HEK293 (cell line): ENCODE data around the gene URGCP.

ENCODE experiments used
- CTCF ChIA-PET: fragments of 350-600 bp; formaldehyde crosslinking; extraction: SDS; loops from one replicate; lab custom pipeline; 2021; ENCODE audit warnings: antibody characterized with exemption; lab: Yijun Ruan, JAX
- POLR2A ChIA-PET: fragments of 300-600 bp; formaldehyde crosslinking; extraction: SDS; loops from one replicate; lab custom pipeline; 2020; ENCODE audit warnings: antibody characterized with exemption, inconsistent platforms; lab: Yijun Ruan, JAX
- H3K27ac ChIP-seq: fragments of 200-500 bp; sonication (Bioruptor generic); 2 replicates; pipeline ENCODE4 v1.5.1; 2014; ENCODE audit warnings: low read depth, low read length, control low read depth, inconsistent platforms; ENCODE audit errors: extremely low read depth
- H3K36me3 ChIP-seq, 2 experiments: fragments of 200-500 bp in 1 of 2; sonication (Bioruptor generic) in 1 of 2; 1 replicate in 1 of 2; 2 replicates in 1 of 2; pipeline ENCODE4 v1.5.1; 2014 to 2017; ENCODE audit warnings: inconsistent platforms in 2 of 2, low read length in 2 of 2; ENCODE audit not compliant: control insufficient read depth in 2 of 2, insufficient read depth in 1 of 2
- H3K4me1 ChIP-seq: fragments of 200-500 bp; sonication (Bioruptor generic); 2 replicates; pipeline ENCODE4 v1.5.1; 2014; ENCODE audit warnings: mild to moderate bottlenecking, low read length, inconsistent platforms; ENCODE audit not compliant: control insufficient read depth, insufficient read depth
- H3K4me3 ChIP-seq: 2 replicates; pipeline ENCODE4 v1.5.1; 2011; ENCODE audit warnings: low read depth, mild to moderate bottlenecking, control low read depth, low read length, moderate library complexity
- H3K9me3 ChIP-seq: fragments of 200-500 bp; sonication (Bioruptor generic); 2 replicates; pipeline ENCODE4 v1.5.1; 2014; ENCODE audit warnings: low read depth, low read length, inconsistent platforms; ENCODE audit not compliant: control insufficient read depth, insufficient read depth
- FEZF1 ChIP-seq: fragments of 450-650 bp; formaldehyde crosslinking; IDR thresholded peaks from 2 replicates; pipeline ENCODE4 v1.5.1; 2016; ENCODE audit warnings: missing biosample characterization, missing genetic modification characterization
- GLI2 ChIP-seq: fragments of 450-650 bp; formaldehyde crosslinking; IDR thresholded peaks from 2 replicates; pipeline ENCODE4; 2017; ENCODE audit warnings: missing biosample characterization, missing genetic modification characterization, low read depth, borderline replicate concordance
- IKZF3 ChIP-seq: fragments of 450-650 bp; IDR thresholded peaks from 2 replicates; pipeline ENCODE4 v1.5.0; 2018; ENCODE audit warnings: missing biosample characterization, mild to moderate bottlenecking, missing genetic modification characterization, moderate library complexity
- SETDB1 ChIP-seq: IDR thresholded peaks from one replicate; pipeline ENCODE4 v1.6.1; 2017; ENCODE audit warnings: mild to moderate bottlenecking, low read length, moderate library complexity, mixed read lengths; ENCODE audit not compliant: insufficient read length
- ZBTB21 ChIP-seq: fragments of 450-650 bp; formaldehyde crosslinking; IDR thresholded peaks from 2 replicates; pipeline ENCODE4 v1.5.1; 2017; ENCODE audit warnings: missing biosample characterization, missing genetic modification characterization
- ZNF146 ChIP-seq: fragments of 450-650 bp; formaldehyde crosslinking; IDR thresholded peaks from 2 replicates; pipeline ENCODE4 v1.5.1; 2016; ENCODE audit warnings: missing biosample characterization, missing genetic modification characterization
- ZNF211 ChIP-seq: fragments of 450-650 bp; formaldehyde crosslinking; IDR thresholded peaks from 2 replicates; pipeline ENCODE4 v1.5.1; 2016; ENCODE audit warnings: low read depth, missing biosample characterization, missing genetic modification characterization
- ZNF214 ChIP-seq: fragments of 450-650 bp; formaldehyde crosslinking; IDR thresholded peaks from 2 replicates; pipeline ENCODE4 v1.5.1; 2017; ENCODE audit warnings: missing biosample characterization, mild to moderate bottlenecking, missing genetic modification characterization, borderline replicate concordance
- ZNF23 ChIP-seq: fragments of 450-650 bp; formaldehyde crosslinking; IDR thresholded peaks from 2 replicates; pipeline ENCODE4 v1.5.1; 2016; ENCODE audit warnings: missing biosample characterization, missing genetic modification characterization, borderline replicate concordance
- ZNF266 ChIP-seq: fragments of 450-650 bp; formaldehyde crosslinking; IDR thresholded peaks from 2 replicates; pipeline ENCODE4 v1.5.1; 2016; ENCODE audit warnings: missing biosample characterization, missing genetic modification characterization, low read depth
- ZNF521 ChIP-seq: fragments of 450-650 bp; formaldehyde crosslinking; IDR thresholded peaks from 2 replicates; pipeline ENCODE4 v1.5.1; 2017; ENCODE audit warnings: missing biosample characterization, mild to moderate bottlenecking, missing genetic modification characterization
- ZNF558 ChIP-seq: fragments of 450-650 bp; formaldehyde crosslinking; IDR thresholded peaks from 2 replicates; pipeline ENCODE4 v1.5.1; 2016; ENCODE audit warnings: missing biosample characterization, missing genetic modification characterization
- ZNF585B ChIP-seq: fragments of 450-650 bp; formaldehyde crosslinking; IDR thresholded peaks from 2 replicates; pipeline ENCODE4 v1.5.1; 2016; ENCODE audit warnings: missing biosample characterization, missing genetic modification characterization
- ZNF677 ChIP-seq: fragments of 450-650 bp; IDR thresholded peaks from 2 replicates; pipeline ENCODE4 v1.5.0; 2018; ENCODE audit warnings: missing biosample characterization, mild to moderate bottlenecking, missing genetic modification characterization, moderate library complexity
- ZNF747 ChIP-seq: fragments of 450-650 bp; formaldehyde crosslinking; IDR thresholded peaks from 2 replicates; pipeline ENCODE4 v1.5.1; 2016; ENCODE audit warnings: missing biosample characterization, missing genetic modification characterization
- ZNF76 ChIP-seq: fragments of 450-650 bp; formaldehyde crosslinking; IDR thresholded peaks from 2 replicates; pipeline ENCODE4; 2016; ENCODE audit warnings: low read depth, missing biosample characterization, missing genetic modification characterization, borderline replicate concordance
- ZNF776 ChIP-seq: fragments of 450-650 bp; formaldehyde crosslinking; IDR thresholded peaks from 2 replicates; pipeline ENCODE4 v1.5.0; 2017; ENCODE audit warnings: missing biosample characterization, missing genetic modification characterization, borderline replicate concordance
- ZSCAN16 ChIP-seq: fragments of 450-650 bp; formaldehyde crosslinking; IDR thresholded peaks from 2 replicates; pipeline ENCODE4 v1.5.1; 2016; ENCODE audit warnings: missing biosample characterization, missing genetic modification characterization
- TF ChIP-seq, protein P1 (sequence below): fragments of 450-650 bp; formaldehyde crosslinking; IDR thresholded peaks from 2 replicates; pipeline ENCODE4 v1.5.1; 2016; ENCODE audit warnings: missing biosample characterization, missing genetic modification characterization
- TF ChIP-seq, protein P2 (sequence below): IDR thresholded peaks from 2 replicates; pipeline ENCODE4 v1.6.1; 2011; ENCODE audit warnings: mild to moderate bottlenecking, low read depth, low read length, borderline replicate concordance
- TF ChIP-seq, protein P3 (sequence below): fragments of 450-650 bp; formaldehyde crosslinking; IDR thresholded peaks from 2 replicates; pipeline ENCODE4 v1.5.1; 2016; ENCODE audit warnings: missing biosample characterization, missing genetic modification characterization
- TF ChIP-seq, protein P4 (sequence below): fragments of 450-650 bp; formaldehyde crosslinking; IDR thresholded peaks from 2 replicates; pipeline ENCODE4 v1.5.1; 2016; ENCODE audit warnings: missing biosample characterization, missing genetic modification characterization
- TF ChIP-seq, protein P5 (sequence below): fragments of 450-650 bp; formaldehyde crosslinking; IDR thresholded peaks from 2 replicates; pipeline ENCODE4 v1.5.1; 2016; ENCODE audit warnings: missing biosample characterization, missing genetic modification characterization, borderline replicate concordance

URGCP gene

DNA sequence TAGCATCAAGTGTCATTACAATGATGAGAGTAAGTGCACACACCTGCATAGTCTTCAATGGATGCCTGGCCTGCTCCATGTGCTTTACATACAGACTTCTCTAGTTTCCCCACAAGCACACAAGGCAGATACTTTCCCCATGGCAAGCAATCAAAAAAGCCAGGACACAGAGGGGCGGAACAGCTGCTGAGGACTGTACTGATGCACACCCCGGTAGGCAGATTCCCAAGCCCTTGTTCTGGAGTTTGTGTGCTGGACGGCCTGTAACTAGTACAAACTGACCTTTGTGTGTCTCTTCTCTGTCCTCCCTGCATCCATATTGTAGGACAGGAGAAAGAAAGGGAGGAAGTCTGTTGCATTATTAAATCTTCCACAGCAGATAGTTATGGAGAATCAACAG lies 45.6 kb upstream of the URGCP start:
- Histone ChIP-seq H3K4me1 (no peaks in the 10 kb centered on the region), H3K36me3 (peaks cover 0 to 16% of the 10 kb centered on the region in 2 experiments; a peak in 2 of 3 replicates), H3K27ac (no peak overlapping the region), H3K4me3 (no peak overlapping the region), H3K9me3 (no peaks in the 10 kb centered on the region)
- TF ChIP-seq ZNF558 (tag by site-specific recombination), result no peak
- TF ChIP-seq ZNF747 (tag by site-specific recombination), result no peak
- TF ChIP-seq ZNF211, result no peak
- TF ChIP-seq ZNF23, result no peak
- TF ChIP-seq ZNF146, result no peak
- TF ChIP-seq ZNF266 (tag by site-specific recombination), result no peak
- TF ChIP-seq ZNF585B (tag by site-specific recombination), result no peak
- TF ChIP-seq ZNF521, result no peak
- no peak for TF ChIP-seq SETDB1
- no peak for TF ChIP-seq FEZF1 (tag by site-specific recombination)
- no peak for TF ChIP-seq ZNF76 (tag by site-specific recombination)
- TF ChIP-seq, protein P1, sequence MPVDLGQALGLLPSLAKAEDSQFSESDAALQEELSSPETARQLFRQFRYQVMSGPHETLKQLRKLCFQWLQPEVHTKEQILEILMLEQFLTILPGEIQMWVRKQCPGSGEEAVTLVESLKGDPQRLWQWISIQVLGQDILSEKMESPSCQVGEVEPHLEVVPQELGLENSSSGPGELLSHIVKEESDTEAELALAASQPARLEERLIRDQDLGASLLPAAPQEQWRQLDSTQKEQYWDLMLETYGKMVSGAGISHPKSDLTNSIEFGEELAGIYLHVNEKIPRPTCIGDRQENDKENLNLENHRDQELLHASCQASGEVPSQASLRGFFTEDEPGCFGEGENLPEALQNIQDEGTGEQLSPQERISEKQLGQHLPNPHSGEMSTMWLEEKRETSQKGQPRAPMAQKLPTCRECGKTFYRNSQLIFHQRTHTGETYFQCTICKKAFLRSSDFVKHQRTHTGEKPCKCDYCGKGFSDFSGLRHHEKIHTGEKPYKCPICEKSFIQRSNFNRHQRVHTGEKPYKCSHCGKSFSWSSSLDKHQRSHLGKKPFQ, result no peak
- no peak for TF ChIP-seq ZSCAN16 (tag by site-specific recombination)
- TF ChIP-seq ZNF677 (tag by site-specific recombination), result no peak
- TF ChIP-seq, protein P2, sequence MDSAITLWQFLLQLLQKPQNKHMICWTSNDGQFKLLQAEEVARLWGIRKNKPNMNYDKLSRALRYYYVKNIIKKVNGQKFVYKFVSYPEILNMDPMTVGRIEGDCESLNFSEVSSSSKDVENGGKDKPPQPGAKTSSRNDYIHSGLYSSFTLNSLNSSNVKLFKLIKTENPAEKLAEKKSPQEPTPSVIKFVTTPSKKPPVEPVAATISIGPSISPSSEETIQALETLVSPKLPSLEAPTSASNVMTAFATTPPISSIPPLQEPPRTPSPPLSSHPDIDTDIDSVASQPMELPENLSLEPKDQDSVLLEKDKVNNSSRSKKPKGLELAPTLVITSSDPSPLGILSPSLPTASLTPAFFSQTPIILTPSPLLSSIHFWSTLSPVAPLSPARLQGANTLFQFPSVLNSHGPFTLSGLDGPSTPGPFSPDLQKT, result no peak
- TF ChIP-seq ZNF214 (tag by site-specific recombination), result no peak
- CTCF ChIA-PET, result interaction anchor here (0.7 kb wide), 1 partner anchor 103 kb away, joined by 3 read pairs; no protein-coding TSS in a partner anchor
- POLR2A ChIA-PET, result no interaction called here

DNA sequence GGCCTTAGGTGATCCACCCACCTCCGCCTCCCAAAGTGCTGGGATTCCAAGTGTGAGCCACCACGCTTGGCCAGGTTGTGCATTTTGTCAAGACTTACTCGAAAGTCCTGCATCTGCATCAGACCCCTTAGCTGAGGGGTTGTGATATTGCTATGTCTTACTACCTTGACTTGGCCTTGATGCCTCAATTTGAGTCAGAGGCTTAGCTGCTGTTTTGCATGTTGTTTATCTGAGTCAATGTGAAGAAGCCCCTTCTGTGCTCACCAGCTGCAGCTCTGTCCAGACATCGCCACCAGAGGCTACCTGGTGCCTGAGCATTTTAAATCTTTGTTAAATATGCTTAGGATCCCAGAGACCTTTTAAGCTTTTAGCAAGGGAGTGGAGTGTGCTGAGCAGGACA lies 37.9 kb upstream of the URGCP start:
- POLR2A ChIA-PET, result no interaction called here
- no peak overlapping the region for H3K27ac ChIP-seq
- no peak for TF ChIP-seq GLI2 (tag by site-specific recombination)
- TF ChIP-seq, protein P3, sequence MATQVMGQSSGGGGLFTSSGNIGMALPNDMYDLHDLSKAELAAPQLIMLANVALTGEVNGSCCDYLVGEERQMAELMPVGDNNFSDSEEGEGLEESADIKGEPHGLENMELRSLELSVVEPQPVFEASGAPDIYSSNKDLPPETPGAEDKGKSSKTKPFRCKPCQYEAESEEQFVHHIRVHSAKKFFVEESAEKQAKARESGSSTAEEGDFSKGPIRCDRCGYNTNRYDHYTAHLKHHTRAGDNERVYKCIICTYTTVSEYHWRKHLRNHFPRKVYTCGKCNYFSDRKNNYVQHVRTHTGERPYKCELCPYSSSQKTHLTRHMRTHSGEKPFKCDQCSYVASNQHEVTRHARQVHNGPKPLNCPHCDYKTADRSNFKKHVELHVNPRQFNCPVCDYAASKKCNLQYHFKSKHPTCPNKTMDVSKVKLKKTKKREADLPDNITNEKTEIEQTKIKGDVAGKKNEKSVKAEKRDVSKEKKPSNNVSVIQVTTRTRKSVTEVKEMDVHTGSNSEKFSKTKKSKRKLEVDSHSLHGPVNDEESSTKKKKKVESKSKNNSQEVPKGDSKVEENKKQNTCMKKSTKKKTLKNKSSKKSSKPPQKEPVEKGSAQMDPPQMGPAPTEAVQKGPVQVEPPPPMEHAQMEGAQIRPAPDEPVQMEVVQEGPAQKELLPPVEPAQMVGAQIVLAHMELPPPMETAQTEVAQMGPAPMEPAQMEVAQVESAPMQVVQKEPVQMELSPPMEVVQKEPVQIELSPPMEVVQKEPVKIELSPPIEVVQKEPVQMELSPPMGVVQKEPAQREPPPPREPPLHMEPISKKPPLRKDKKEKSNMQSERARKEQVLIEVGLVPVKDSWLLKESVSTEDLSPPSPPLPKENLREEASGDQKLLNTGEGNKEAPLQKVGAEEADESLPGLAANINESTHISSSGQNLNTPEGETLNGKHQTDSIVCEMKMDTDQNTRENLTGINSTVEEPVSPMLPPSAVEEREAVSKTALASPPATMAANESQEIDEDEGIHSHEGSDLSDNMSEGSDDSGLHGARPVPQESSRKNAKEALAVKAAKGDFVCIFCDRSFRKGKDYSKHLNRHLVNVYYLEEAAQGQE (tag by site-specific recombination), result no peak
- TF ChIP-seq IKZF3 (tag by site-specific recombination), result no peak
- TF ChIP-seq, protein P4, sequence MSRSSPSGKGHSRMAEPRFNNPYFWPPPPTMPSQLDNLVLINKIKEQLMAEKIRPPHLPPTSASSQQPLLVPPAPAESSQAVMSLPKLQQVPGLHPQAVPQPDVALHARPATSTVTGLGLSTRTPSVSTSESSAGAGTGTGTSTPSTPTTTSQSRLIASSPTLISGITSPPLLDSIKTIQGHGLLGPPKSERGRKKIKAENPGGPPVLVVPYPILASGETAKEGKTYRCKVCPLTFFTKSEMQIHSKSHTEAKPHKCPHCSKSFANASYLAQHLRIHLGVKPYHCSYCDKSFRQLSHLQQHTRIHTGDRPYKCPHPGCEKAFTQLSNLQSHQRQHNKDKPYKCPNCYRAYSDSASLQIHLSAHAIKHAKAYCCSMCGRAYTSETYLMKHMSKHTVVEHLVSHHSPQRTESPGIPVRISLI (tag by site-specific recombination), result no peak
- no peak for TF ChIP-seq ZBTB21 (tag by site-specific recombination)
- no peak for TF ChIP-seq ZNF521
- TF ChIP-seq, protein P5, sequence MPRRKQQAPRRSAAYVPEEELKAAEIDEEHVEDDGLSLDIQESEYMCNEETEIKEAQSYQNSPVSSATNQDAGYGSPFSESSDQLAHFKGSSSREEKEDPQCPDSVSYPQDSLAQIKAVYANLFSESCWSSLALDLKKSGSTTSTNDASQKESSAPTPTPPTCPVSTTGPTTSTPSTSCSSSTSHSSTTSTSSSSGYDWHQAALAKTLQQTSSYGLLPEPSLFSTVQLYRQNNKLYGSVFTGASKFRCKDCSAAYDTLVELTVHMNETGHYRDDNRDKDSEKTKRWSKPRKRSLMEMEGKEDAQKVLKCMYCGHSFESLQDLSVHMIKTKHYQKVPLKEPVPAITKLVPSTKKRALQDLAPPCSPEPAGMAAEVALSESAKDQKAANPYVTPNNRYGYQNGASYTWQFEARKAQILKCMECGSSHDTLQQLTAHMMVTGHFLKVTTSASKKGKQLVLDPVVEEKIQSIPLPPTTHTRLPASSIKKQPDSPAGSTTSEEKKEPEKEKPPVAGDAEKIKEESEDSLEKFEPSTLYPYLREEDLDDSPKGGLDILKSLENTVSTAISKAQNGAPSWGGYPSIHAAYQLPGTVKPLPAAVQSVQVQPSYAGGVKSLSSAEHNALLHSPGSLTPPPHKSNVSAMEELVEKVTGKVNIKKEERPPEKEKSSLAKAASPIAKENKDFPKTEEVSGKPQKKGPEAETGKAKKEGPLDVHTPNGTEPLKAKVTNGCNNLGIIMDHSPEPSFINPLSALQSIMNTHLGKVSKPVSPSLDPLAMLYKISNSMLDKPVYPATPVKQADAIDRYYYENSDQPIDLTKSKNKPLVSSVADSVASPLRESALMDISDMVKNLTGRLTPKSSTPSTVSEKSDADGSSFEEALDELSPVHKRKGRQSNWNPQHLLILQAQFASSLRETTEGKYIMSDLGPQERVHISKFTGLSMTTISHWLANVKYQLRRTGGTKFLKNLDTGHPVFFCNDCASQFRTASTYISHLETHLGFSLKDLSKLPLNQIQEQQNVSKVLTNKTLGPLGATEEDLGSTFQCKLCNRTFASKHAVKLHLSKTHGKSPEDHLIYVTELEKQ (tag by site-specific recombination), result no peak
- TF ChIP-seq ZNF776, result no peak
- TF ChIP-seq, protein P1, result no peak

More for the DNA sequence above, 37.9 kb upstream of the URGCP start:
- no peaks in the 10 kb centered on the region for H3K9me3 ChIP-seq
- CTCF ChIA-PET, result interaction anchor here (0.6 to 2.0 kb wide), 4 partner anchors 11 to 1569 kb away, joined by 3 to 12 read pairs (median 3); no protein-coding TSS in a partner anchor
- no peaks in the 10 kb centered on the region for H3K4me1 ChIP-seq
- H3K4me3 ChIP-seq, result no peak overlapping the region
- no peaks in the 10 kb centered on the region for H3K36me3 ChIP-seq
